B cell (primary cell): ENCODE measurements around the gene DCST2. TPM values are rescaled to one million over a fixed set of nuclear protein-coding genes. Genes with fewer than 3 reads are reported as not detected.
A peak's percentile ranks its signal among the peaks of the same experiment; 100 is the strongest.

Experiments
- ATAC-seq: fragments of 200-7000 bp; cut with Tn5 transposase; one replicate; pipeline ENCODE4 v1.10.0; 2021; ENCODE audit warnings: low read depth, mild to moderate bottlenecking, moderate number of reproducible peaks, moderate library complexity
- CTCF ChIA-PET: fragments of 350-600 bp; sonication (Branson Sonifier 250); formaldehyde crosslinking; loops from one replicate; lab custom pipeline; 2021; ENCODE audit warnings: antibody characterized with exemption, inconsistent platforms; lab: Charles Lee
- POLR2A ChIA-PET: fragments of 350-600 bp; sonication (Branson Sonifier 250); formaldehyde crosslinking; loops from one replicate; lab custom pipeline; 2021; ENCODE audit warnings: antibody characterized with exemption; lab: Charles Lee
- DNase-seq: peaks from one replicate; pipeline ENCODE4 v3.0.0; 2013
- H2AFZ ChIP-seq: 2 replicates; pipeline ENCODE4 v1.6.1; 2012; ENCODE audit warnings: mild to moderate bottlenecking, low read depth, low read length; ENCODE audit not compliant: insufficient read depth, poor library complexity, severe bottlenecking
- H3K27ac ChIP-seq, 2 donors: 1 replicate in 1 of 2; 2 replicates in 1 of 2; pipeline ENCODE4 v1.5.1; 2012 to 2013; ENCODE audit warnings: low read length in 2 of 2, mild to moderate bottlenecking in 2 of 2, moderate library complexity in 1 of 2
- H3K27me3 ChIP-seq, 4 experiments: fragments of 200-600 bp in 1 of 4; sonication (generic) in 1 of 4; replicated peaks in 1 of 4; 1 replicate in 2 of 4; 2 replicates in 2 of 4; pipeline versions ENCODE4 v1.6.1 to v1.7.0; 2013 to 2016; ENCODE audit warnings: low read length in 3 of 4, mild to moderate bottlenecking in 2 of 4, mixed read lengths in 1 of 4, moderate library complexity in 1 of 4; ENCODE audit not compliant: insufficient read depth in 4 of 4, control insufficient read depth in 3 of 4; ENCODE audit errors: control extremely low read depth in 1 of 4
- H3K36me3 ChIP-seq, 2 experiments: replicated peaks in 1 of 2; 1 replicate in 1 of 2; 2 replicates in 1 of 2; pipeline versions ENCODE4 v1.6.1 to v1.7.1; 2013; ENCODE audit warnings: low read length in 1 of 2; ENCODE audit not compliant: insufficient read depth in 2 of 2, control insufficient read depth in 1 of 2; ENCODE audit errors: control extremely low read depth in 1 of 2, extremely low read depth in 1 of 2
- H3K4me1 ChIP-seq, 2 donors: fragments of 200-600 bp in 1 of 2; sonication (generic) in 1 of 2; 1 replicate in 1 of 2; 2 replicates in 1 of 2; pipeline versions ENCODE4 v1.5.1 to v1.6.1; 2013 to 2017; ENCODE audit warnings: low read length in 2 of 2; ENCODE audit not compliant: control insufficient read depth in 2 of 2, insufficient read depth in 2 of 2
- H3K4me2 ChIP-seq: replicated peaks from 2 replicates; pipeline ENCODE3; 2012; ENCODE audit warnings: mild to moderate bottlenecking, low read depth, low read length; ENCODE audit not compliant: poor library complexity, severe bottlenecking
- H3K4me3 ChIP-seq, 5 experiments: fragments of 200-600 bp in 1 of 5; sonication (generic) in 1 of 5; 1 replicate in 3 of 5; 2 replicates in 2 of 5; pipeline versions ENCODE4 v1.5.1 to v1.7.0; 2011 to 2016; ENCODE audit warnings: low read length in 4 of 5, mild to moderate bottlenecking in 4 of 5, low read depth in 2 of 5, control low read depth in 1 of 5, moderate library complexity in 1 of 5; ENCODE audit not compliant: insufficient read depth in 1 of 5; ENCODE audit errors: control extremely low read depth in 1 of 5, extremely low read depth in 1 of 5
- H3K79me2 ChIP-seq: fragments of 200-600 bp; sonication (generic); one replicate; pipeline ENCODE4 v1.6.0; 2016; ENCODE audit warnings: low read length; ENCODE audit not compliant: control insufficient read depth, insufficient read depth
- H3K9ac ChIP-seq: fragments of 200-600 bp; sonication (generic); 2 replicates; pipeline ENCODE4 v1.6.1; 2017; ENCODE audit warnings: mild to moderate bottlenecking, low read length, moderate library complexity
- H3K9me3 ChIP-seq, 3 donors: one replicate each; pipeline versions ENCODE4 v1.6.1 to v1.7.1; 2013; ENCODE audit warnings: low read length in 2 of 3; ENCODE audit not compliant: control insufficient read depth in 2 of 3, insufficient read depth in 1 of 3; ENCODE audit errors: control extremely low read depth in 1 of 3
- H4K20me1 ChIP-seq: 2 replicates; pipeline ENCODE4 v1.6.0; 2012; ENCODE audit warnings: mild to moderate bottlenecking, low read length; ENCODE audit not compliant: insufficient read depth, control insufficient read depth, poor library complexity, severe bottlenecking
- H3K27ac Mint-ChIP-seq: one replicate; pipeline ENCODE4 v1.8.0; 2021; ENCODE audit warnings: mixed read lengths
- H3K27me3 Mint-ChIP-seq: one replicate; pipeline ENCODE4 v1.8.0; 2021; ENCODE audit warnings: mixed read lengths
- H3K4me1 Mint-ChIP-seq: one replicate; pipeline ENCODE4 v1.8.0; 2021; ENCODE audit warnings: mixed read lengths
- H3K4me3 Mint-ChIP-seq: one replicate; pipeline ENCODE4 v1.8.0; 2021; ENCODE audit warnings: mixed read lengths
- H3K9me3 Mint-ChIP-seq: one replicate; pipeline ENCODE4 v1.8.0; 2022; ENCODE audit warnings: mixed read lengths; ENCODE audit not compliant: insufficient read depth
- EZH2 ChIP-seq: IDR thresholded peaks from 2 replicates; pipeline ENCODE4 v1.6.1; 2012; ENCODE audit warnings: borderline replicate concordance, low read depth, mild to moderate bottlenecking, moderate library complexity, low read length; ENCODE audit not compliant: insufficient read depth, poor library complexity, severe bottlenecking
- WGBS: methylation state at CpG from one replicate; pipeline ENCODE4 v1.1.5; 2013; ENCODE audit warnings: missing lambda C conversion rate; ENCODE audit not compliant: insufficient coverage; 5-methylcytosine and 5-hydroxymethylcytosine counted together
- intact Hi-C: fragments of 100-400 bp; cut with micrococcal nuclease; formaldehyde crosslinking; loops from one replicate; pipeline ENCODE4 v1.10.0; 2022
- polyA plus RNA-seq: library from polyadenylated mRNA; depleted of rRNA; stranded (reverse); fragments of >200 nt; gene quantifications from 2 replicates; pipeline ENCODE4 v1.2.3, GENCODE V29; 2012
- total RNA-seq, 2 donors: library from RNA; stranded (reverse); fragments of 120-200 nt in 1 of 2; gene quantifications; 1 replicate in 1 of 2; 2 replicates in 1 of 2; pipeline versions ENCODE4 v1.2.3 to v1.2.4, GENCODE V29; 2013 to 2022
- TF ChIP-seq, protein P1 (sequence below): fragments of 200-600 bp; IDR thresholded peaks from one replicate; pipeline ENCODE4 v1.8.0; 2022; ENCODE audit warnings: antibody characterized with exemption, mild to moderate bottlenecking

DCST2 gene
- total and polyA plus RNA-seq, 2 donors (not counting 1 experiment from before 2014, with no cell fraction given): 0.89 to 5.4 TPM

GRCh38 chr1:155001425-155001674, 32.2 kb downstream of the DCST2 start:
- peaks cover 4% of the 10 kb centered on the region for H4K20me1 ChIP-seq
- peak overlapping the region; percentile 74 to 95 (median 86) for H3K4me3 ChIP-seq
- no peaks in the 10 kb centered on the region for H3K9me3 Mint-ChIP-seq
- H3K27me3 Mint-ChIP-seq: no peaks in the 10 kb centered on the region
- ChIA-PET CTCF (interaction anchor here (0.8 to 18.4 kb wide), 8 partner anchors 13 to 84 kb away, joined by 3 to 295 read pairs (median 4); partner anchors contain the start of genes ADAM15, CKS1B and FLAD1), POLR2A (interaction anchor here (0.6 to 7.4 kb wide), 5 partner anchors 14 to 65 kb away, joined by 3 to 74 read pairs (median 8); partner anchors contain the start of genes CKS1B and PMVK)
- 0% methylated on average over 11 of the region's 11 CpGs for WGBS
- peaks cover 38% of the 10 kb centered on the region for H3K79me2 ChIP-seq
- peaks cover 46% of the 10 kb centered on the region for H3K4me1 Mint-ChIP-seq
- H3K27ac Mint-ChIP-seq: peak overlapping the region; percentile 96
- H3K36me3 ChIP-seq: no peaks in the 10 kb centered on the region
- H3K27me3 ChIP-seq: no peaks in the 10 kb centered on the region
- no peaks in the 10 kb centered on the region for H3K9me3 ChIP-seq
- TF ChIP-seq, protein P1, sequence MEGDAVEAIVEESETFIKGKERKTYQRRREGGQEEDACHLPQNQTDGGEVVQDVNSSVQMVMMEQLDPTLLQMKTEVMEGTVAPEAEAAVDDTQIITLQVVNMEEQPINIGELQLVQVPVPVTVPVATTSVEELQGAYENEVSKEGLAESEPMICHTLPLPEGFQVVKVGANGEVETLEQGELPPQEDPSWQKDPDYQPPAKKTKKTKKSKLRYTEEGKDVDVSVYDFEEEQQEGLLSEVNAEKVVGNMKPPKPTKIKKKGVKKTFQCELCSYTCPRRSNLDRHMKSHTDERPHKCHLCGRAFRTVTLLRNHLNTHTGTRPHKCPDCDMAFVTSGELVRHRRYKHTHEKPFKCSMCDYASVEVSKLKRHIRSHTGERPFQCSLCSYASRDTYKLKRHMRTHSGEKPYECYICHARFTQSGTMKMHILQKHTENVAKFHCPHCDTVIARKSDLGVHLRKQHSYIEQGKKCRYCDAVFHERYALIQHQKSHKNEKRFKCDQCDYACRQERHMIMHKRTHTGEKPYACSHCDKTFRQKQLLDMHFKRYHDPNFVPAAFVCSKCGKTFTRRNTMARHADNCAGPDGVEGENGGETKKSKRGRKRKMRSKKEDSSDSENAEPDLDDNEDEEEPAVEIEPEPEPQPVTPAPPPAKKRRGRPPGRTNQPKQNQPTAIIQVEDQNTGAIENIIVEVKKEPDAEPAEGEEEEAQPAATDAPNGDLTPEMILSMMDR: no peak
- TF ChIP-seq EZH2: no peak
- peak overlapping the region; percentile 91 for H3K9ac ChIP-seq
- peak overlapping the region; percentile 90 for H3K4me3 Mint-ChIP-seq
- intact Hi-C loops: loop anchor here (1.0 to 5.0 kb wide), 5 partner anchors 61 to 674 kb away; partner anchors contain the start of genes ADAR, ATP8B2, EFNA4 and UBE2Q1
- peak overlapping the region; percentile 90 for H2AFZ ChIP-seq
- peak overlapping the region; percentile 97 for H3K4me2 ChIP-seq
- DNase-seq (no peak), ATAC-seq (no peak)
- peaks cover 36 to 44% of the 10 kb centered on the region in 2 donors for H3K4me1 ChIP-seq
- peak overlapping the region; percentile 73 to 80 for H3K27ac ChIP-seq

DNA sequence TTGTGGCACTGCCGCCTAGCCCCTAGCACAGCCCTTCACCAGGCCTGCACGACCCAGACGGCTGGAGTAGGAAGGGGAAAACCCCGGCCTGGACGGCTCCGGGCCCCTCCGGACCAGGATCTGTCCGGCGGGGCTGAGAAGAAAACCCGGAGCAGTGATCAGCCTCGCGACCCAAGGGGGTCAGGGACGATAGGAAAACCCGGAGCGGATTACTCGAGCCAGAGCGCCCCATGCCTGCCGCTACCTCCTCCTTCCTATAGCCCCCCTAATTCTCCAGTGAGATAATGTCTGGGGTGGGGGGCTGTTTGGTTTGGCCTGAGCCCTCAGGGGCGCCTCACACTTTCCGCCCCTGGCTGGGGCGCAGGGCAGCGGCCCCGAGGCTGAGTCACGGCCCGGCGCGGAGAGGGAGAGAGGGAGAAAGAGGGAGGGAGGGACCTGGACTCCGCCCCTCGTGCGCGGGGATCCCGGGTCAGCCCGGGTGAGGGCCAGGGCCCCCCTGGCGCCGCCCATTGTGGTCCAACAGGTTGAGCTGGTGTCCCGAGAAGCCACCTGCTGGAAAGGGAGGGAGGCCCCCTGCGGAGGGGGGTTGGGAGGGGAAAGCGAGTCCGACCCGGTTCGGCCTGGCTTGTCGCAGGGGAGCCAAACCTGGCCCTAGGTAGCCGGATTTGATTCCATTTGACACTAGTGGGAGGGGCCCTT, 32.7 kb downstream of the DCST2 start:
- Histone ChIP-seq H3K9me3 (no peaks in the 10 kb centered on the region), H4K20me1 (no peaks in the 10 kb centered on the region), H3K79me2 (peaks cover 38% of the 10 kb centered on the region), H2AFZ (peak overlapping the region; percentile 90), H3K27ac (peak overlapping the region; percentile 73 to 80), H3K4me2 (peak overlapping the region; percentile 97), H3K9ac (peak overlapping the region; percentile 91), H3K27me3 (no peaks in the 10 kb centered on the region), H3K36me3 (no peaks in the 10 kb centered on the region), H3K4me1 (peaks cover 31 to 40% of the 10 kb centered on the region in 2 donors), H3K4me3 (peak overlapping the region; percentile 74 to 95 (median 86))
- Mint-ChIP-seq H3K4me3 (peak overlapping the region; percentile 90), H3K27ac (peak overlapping the region; percentile 96), H3K27me3 (no peaks in the 10 kb centered on the region), H3K4me1 (peaks cover 41% of the 10 kb centered on the region), H3K9me3 (no peaks in the 10 kb centered on the region)
- ATAC-seq: peak; percentile 32
- ChIA-PET POLR2A (interaction anchor here (0.6 to 7.4 kb wide), 4 partner anchors 14 to 64 kb away, joined by 6 to 74 read pairs (median 8); partner anchors contain the start of genes CKS1B and PMVK), CTCF (interaction anchor here (0.8 to 18.4 kb wide), 15 partner anchors 13 to 331 kb away, joined by 3 to 295 read pairs (median 6); partner anchors contain the start of genes ADAM15, CKS1B, FLAD1 and PBXIP1)
- 0% methylated on average over 37 of the region's 43 CpGs for WGBS
- TF ChIP-seq, protein P1: no peak
- no peak for TF ChIP-seq EZH2
- intact Hi-C loops: loop anchor here (1.0 to 5.0 kb wide), 5 partner anchors 62 to 674 kb away; partner anchors contain the start of genes ADAR, ATP8B2, EFNA4 and UBE2Q1
- DNase-seq: peak; percentile 89
